Small intestine (tissue), 7 donors: ENCODE results near the gene FKBP8. TPM values are rescaled to one million over a fixed set of nuclear protein-coding genes. Genes with fewer than 3 reads are reported as not detected.

Experiments
- DNase-seq, 2 donors: peaks; one replicate each; pipeline versions ENCODE4 v3.0.0 to v3.0.0-alpha.2; 2013
- FAIRE-seq: peaks from 2 replicates; lab custom pipeline; 2012; peaks lifted over from hg19 to GRCh38; lab: Jason Lieb, UNC
- H3K27ac ChIP-seq, 3 donors: one replicate each; pipeline ENCODE4 v1.5.1; 2013; ENCODE audit warnings: low read length in 2 of 3, mild to moderate bottlenecking in 2 of 3, control low read depth in 1 of 3, inconsistent platforms in 1 of 3, low read depth in 1 of 3, moderate library complexity in 1 of 3
- H3K27me3 ChIP-seq, 3 donors: one replicate each; pipeline ENCODE4 v1.6.1; 2013; ENCODE audit warnings: low read length in 3 of 3, inconsistent platforms in 1 of 3; ENCODE audit not compliant: control insufficient read depth in 3 of 3, insufficient read depth in 3 of 3
- H3K36me3 ChIP-seq, 3 donors: one replicate each; pipeline ENCODE4 v1.6.1; 2013; ENCODE audit warnings: low read length in 3 of 3, inconsistent platforms in 1 of 3, low read depth in 1 of 3, mild to moderate bottlenecking in 1 of 3, moderate library complexity in 1 of 3; ENCODE audit not compliant: control insufficient read depth in 3 of 3, insufficient read depth in 2 of 3
- H3K4me1 ChIP-seq, 3 donors: one replicate each; pipeline ENCODE4 v1.6.1; 2013; ENCODE audit warnings: low read length in 2 of 3, inconsistent platforms in 1 of 3, low read depth in 1 of 3, mild to moderate bottlenecking in 1 of 3, moderate library complexity in 1 of 3; ENCODE audit not compliant: control insufficient read depth in 3 of 3, insufficient read depth in 2 of 3
- H3K4me3 ChIP-seq, 3 donors: one replicate each; pipeline ENCODE4 v1.5.1; 2013; ENCODE audit warnings: low read length in 3 of 3, control low read depth in 1 of 3, inconsistent platforms in 1 of 3, low read depth in 1 of 3, mild to moderate bottlenecking in 1 of 3, moderate library complexity in 1 of 3
- H3K9me3 ChIP-seq, 2 donors: one replicate each; pipeline ENCODE4 v1.6.1; 2013; ENCODE audit warnings: low read depth in 1 of 2, low read length in 1 of 2; ENCODE audit not compliant: control insufficient read depth in 2 of 2, insufficient read depth in 1 of 2
- WGBS, 3 donors: extraction: QIAGEN DNeasy Blood & Tissue Kit; methylation state at CpG; one replicate each; pipeline ENCODE4 v1.1.7; 2013; 5-methylcytosine and 5-hydroxymethylcytosine counted together
- polyA plus RNA-seq, 4 donors: library from polyadenylated mRNA; stranded (reverse) in 3 of 4; unstranded in 1 of 4; fragments of 200-250 nt in 3 of 4; fragments of 120-200 nt in 1 of 4; gene quantifications; one replicate each; pipeline versions ENCODE4 v1.2.1 to v1.2.3, GENCODE V29; 2013
- donor health status: healthy with polysubstance abuse.
- donor health status: control.
- donor health status: control.
- donor health status: Bipolar disorder and iron deficiency.
- donor health status: healthy.

FKBP8 gene
- polyA plus RNA-seq, 4 donors, result 144 to 189 (median 180) TPM

- H3K27me3 ChIP-seq, result no peaks in the 10 kb centered on the region
- DNase-seq (peak; percentile 100), FAIRE-seq (no peak)
- no peaks in the 10 kb centered on the region for H3K9me3 ChIP-seq
- WGBS, 3 donors, result 1 to 2% (median 1%) methylated on average over 49 to 51 of the region's 51 CpGs
- peak overlapping the region in 2 of 3 donors; percentile 57 to 99 for H3K27ac ChIP-seq
- H3K4me1 ChIP-seq, result peaks cover 0 to 22% (median 0%) of the 10 kb centered on the region in 3 donors
- H3K4me3 ChIP-seq, result peak overlapping the region; percentile 91 to 92 (median 92)
- H3K36me3 ChIP-seq, result peaks cover 0 to 2% (median 0%) of the 10 kb centered on the region in 3 donors
Measured at GRCh38 chr19:18522124-18522861, 21.1 kb downstream of the FKBP8 start.

- Histone ChIP-seq H3K4me1 (peaks cover 0 to 22% (median 0%) of the 10 kb centered on the region in 3 donors), H3K9me3 (no peaks in the 10 kb centered on the region), H3K27me3 (no peaks in the 10 kb centered on the region), H3K36me3 (peaks cover 0 to 5% (median 0%) of the 10 kb centered on the region in 3 donors), H3K27ac (peak within 1 kb of the TSS; percentile 88 to 99 (median 89)), H3K4me3 (peak within 1 kb of the TSS; percentile 91 to 92 (median 92))
- no peak for FAIRE-seq
- WGBS, 3 donors, result 0 to 1% (median 1%) methylated on average over 41 to 52 of the region's 52 CpGs
- peak in 1 of 2 donors; percentile 12 for DNase-seq
Measured at GRCh38 chr19:18521692-18522123, 21.7 kb downstream of the FKBP8 start, which contains the start of gene ELL. Gene ELL (minus strand): TSS chr19:18522070. CDS start chr19:18522055, 15 bp downstream.

- peak overlapping the region; percentile 88 to 99 (median 89) for H3K27ac ChIP-seq
- H3K4me3 ChIP-seq, result peak overlapping the region; percentile 91 to 92 (median 92)
- FAIRE-seq (no peak), DNase-seq (peak; percentile 31 to 57)
- 0 to 1% (median 1%) methylated on average over 30 to 41 of the region's 41 CpGs for whole genome bisulfite sequencing, 3 donors
- no peaks in the 10 kb centered on the region for H3K9me3 ChIP-seq
- no peaks in the 10 kb centered on the region for H3K27me3 ChIP-seq
- peaks cover 0 to 24% (median under 1%) of the 10 kb centered on the region in 3 donors for H3K4me1 ChIP-seq
- peaks cover 0 to 10% (median 0%) of the 10 kb centered on the region in 3 donors for H3K36me3 ChIP-seq
Measured at GRCh38 chr19:18520848-18521691, 22.3 kb downstream of the FKBP8 start.

- no peaks in the 10 kb centered on the region for H3K9me3 ChIP-seq
- peak overlapping the region; percentile 88 to 99 (median 89) for H3K27ac ChIP-seq
- WGBS, 3 donors, result 4 to 8% (median 7%) methylated on average over 21 to 22 of the region's 22 CpGs
- H3K36me3 ChIP-seq, result peaks cover 0 to 14% (median 0%) of the 10 kb centered on the region in 3 donors
- DNase-seq (peak; percentile 90 to 91), FAIRE-seq (no peak)
- H3K27me3 ChIP-seq, result no peaks in the 10 kb centered on the region
- peaks cover 3 to 32% (median 9%) of the 10 kb centered on the region in 3 donors for H3K4me1 ChIP-seq
- peak overlapping the region; percentile 91 to 92 (median 92) for H3K4me3 ChIP-seq
Measured at GRCh38 chr19:18519962-18520847, 23.2 kb downstream of the FKBP8 start.

- Histone ChIP-seq H3K4me1 (peaks cover 9 to 41% (median 10%) of the 10 kb centered on the region in 3 donors), H3K36me3 (peaks cover 0 to 14% (median 0%) of the 10 kb centered on the region in 3 donors), H3K27ac (peak overlapping the region in 1 of 3 donors; percentile 88), H3K4me3 (no peak overlapping the region), H3K9me3 (no peaks in the 10 kb centered on the region), H3K27me3 (no peaks in the 10 kb centered on the region)
- 91 to 95% (median 91%) methylated on average over 9 of the region's 9 CpGs for WGBS, 3 donors
- DNase-seq (peak in 1 of 2 donors; percentile 51), FAIRE-seq (no peak)
Measured at GRCh38 chr19:18518639-18519038, 24.7 kb downstream of the FKBP8 start.

DNA sequence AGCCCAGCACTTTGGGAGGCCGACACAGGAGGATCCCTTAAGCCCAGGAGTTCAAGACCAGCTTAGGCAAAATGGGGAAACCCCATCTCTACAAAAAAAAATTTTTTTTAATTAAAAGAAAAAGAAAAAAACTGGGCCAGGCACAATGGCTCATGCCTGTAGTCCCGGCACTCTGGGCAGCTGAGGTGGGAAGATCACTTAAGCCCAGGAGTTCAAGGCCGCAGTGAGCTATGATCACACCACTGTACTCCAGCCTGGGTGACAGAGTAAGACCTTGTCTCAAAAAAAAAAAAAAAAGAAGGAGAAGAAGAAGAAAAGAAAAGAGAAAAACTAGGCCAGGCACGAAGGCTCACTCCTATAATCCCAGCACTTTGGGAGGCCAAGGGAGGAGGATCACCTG lies 25.8 kb downstream of the FKBP8 start:
- Histone ChIP-seq H3K9me3 (no peaks in the 10 kb centered on the region), H3K27ac (no peak overlapping the region), H3K4me3 (no peak overlapping the region), H3K36me3 (peaks cover 0 to 16% (median 2%) of the 10 kb centered on the region in 3 donors), H3K27me3 (no peaks in the 10 kb centered on the region), H3K4me1 (peaks cover 9 to 39% (median 10%) of the 10 kb centered on the region in 3 donors)
- 93 to 94% (median 94%) methylated on average over 4 of the region's 4 CpGs for WGBS, 3 donors
- FAIRE-seq (no peak), DNase-seq (no peak)

DNA sequence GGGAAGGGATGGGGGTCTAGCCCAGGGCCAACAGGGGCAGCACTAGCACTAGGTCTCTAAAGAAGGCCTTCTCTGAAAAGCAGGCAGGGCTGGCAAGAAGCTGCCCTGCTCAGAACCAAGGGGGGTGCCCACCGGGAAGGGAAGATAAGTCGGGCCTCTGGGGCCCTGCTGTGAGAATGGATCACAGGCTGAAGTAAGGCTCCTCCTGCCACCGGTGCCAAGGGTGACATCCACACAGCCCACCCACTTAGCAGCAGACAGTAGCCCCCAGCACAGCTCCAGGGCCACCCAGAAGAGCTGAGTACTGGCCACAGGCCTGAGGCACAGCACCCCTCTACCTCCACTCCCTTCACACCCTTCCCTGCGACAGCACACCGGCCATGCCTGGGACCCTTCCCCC lies 27.4 kb downstream of the FKBP8 start:
- FAIRE-seq (no peak), DNase-seq (no peak)
- WGBS, 3 donors, result 61 to 74% (median 65%) methylated on average over 4 to 5 of the region's 5 CpGs
- H3K4me3 ChIP-seq, result no peak overlapping the region
- H3K4me1 ChIP-seq, result peaks cover 9 to 38% (median 10%) of the 10 kb centered on the region in 3 donors
- peak overlapping the region in 1 of 3 donors; percentile 85 for H3K27ac ChIP-seq
- H3K36me3 ChIP-seq, result peaks cover 0 to 17% (median 2%) of the 10 kb centered on the region in 3 donors
- H3K9me3 ChIP-seq, result no peaks in the 10 kb centered on the region
- H3K27me3 ChIP-seq, result no peaks in the 10 kb centered on the region
